Fibroblast of gingiva (primary cell): ENCODE results near the gene HJV.
"Not testable (repeated sequence)": the region's sequence is repeated elsewhere in the genome, so short reads cannot be mapped to it uniquely, and the experiment has no call there.

Experiments used
- DNase-seq: peaks from one replicate; pipeline ENCODE4 v3.0.0-alpha.2; 2011; ENCODE audit warnings: low read depth

HJV gene

GRCh38 chr1:146021622-146022402 lies at the start of gene HJV:
Gene HJV, minus strand, starts transcription at chr1:146021735. Its CDS starts 1,504 bp downstream, at chr1:146020231.
- DNase-seq, result no peak

- DNase-seq, result not testable (repeated sequence)
Measured at GRCh38 chr1:146059148-146059547, 37.6 kb upstream of the HJV start.

GRCh38 chr1:146051852-146052676 lies 30.5 kb upstream of the HJV start:
- DNase-seq, result peak; percentile 95

GRCh38 chr1:146051452-146051851 lies 29.9 kb upstream of the HJV start:
- DNase-seq, result no peak

- DNase-seq, result not testable (repeated sequence)
Measured at GRCh38 chr1:146050652-146050963, 29.1 kb upstream of the HJV start.

- DNase-seq, result not testable (repeated sequence)
Measured at GRCh38 chr1:146049866-146050651, 28.5 kb upstream of the HJV start.

- no peak for DNase-seq
Measured at GRCh38 chr1:146049436-146049835, 27.9 kb upstream of the HJV start.

- peak; percentile 32 for DNase-seq
Measured at GRCh38 chr1:146048514-146049115, 27.1 kb upstream of the HJV start.

GRCh38 chr1:146046664-146047063 lies 25.1 kb upstream of the HJV start:
- no peak for DNase-seq

GRCh38 chr1:146039844-146040194 lies 18.3 kb upstream of the HJV start:
- DNase-seq, result no peak

GRCh38 chr1:146036965-146037646 lies 15.6 kb upstream of the HJV start:
- DNase-seq, result peak; percentile 88

GRCh38 chr1:146036241-146036964 lies 14.9 kb upstream of the HJV start:
- no peak for DNase-seq

- DNase-seq, result peak; percentile 30
Measured at GRCh38 chr1:146035048-146035423, 13.5 kb upstream of the HJV start.

GRCh38 chr1:146032631-146033219 lies 11.2 kb upstream of the HJV start:
- DNase-seq, result peak; percentile 41

GRCh38 chr1:146031476-146031875 lies 9.9 kb upstream of the HJV start:
- DNase-seq, result no peak

GRCh38 chr1:146029117-146029516 lies 7.6 kb upstream of the HJV start:
- no peak for DNase-seq

- DNase-seq, result not testable (repeated sequence)
Measured at GRCh38 chr1:146026650-146027049, 5.1 kb upstream of the HJV start.

GRCh38 chr1:146025787-146026495 lies 4.4 kb upstream of the HJV start:
- DNase-seq, result not testable (repeated sequence)

- no peak for DNase-seq
Measured at GRCh38 chr1:146022403-146023127, 1.0 kb upstream of the HJV start.
